Activated T-helper 9 cell treated with anti-CD3 and anti-CD28 coated beads, Interleukin-2, amount 50 U/mL, for 16 hours (primary cell): Measurements from ENCODE around the gene JCAD.
"Not testable (repeated sequence)": the region's sequence is repeated elsewhere in the genome, so short reads cannot be mapped to it uniquely, and the experiment has no call there.

Source experiments
- DNase-seq: peaks from one replicate; pipeline ENCODE4 v3.0.0-alpha.2; 2020; ENCODE audit warnings: low read depth

JCAD gene

GRCh38 chr10:30059209-30060107 lies at the start of gene JCAD:
Gene JCAD (minus strand): TSS chr10:30059586. CDS start chr10:30047812, 11,774 bp downstream.
- peak; percentile 22 for DNase-seq

GRCh38 chr10:30106987-30107386 lies 47.6 kb upstream of the JCAD start:
- no peak for DNase-seq

- no peak for DNase-seq
Observed at GRCh38 chr10:30103595-30104320, 44.4 kb upstream of the JCAD start.

- DNase-seq: not testable (repeated sequence)
Observed at GRCh38 chr10:30099706-30100105, 40.3 kb upstream of the JCAD start.

- no peak for DNase-seq
Observed at GRCh38 chr10:30099101-30099500, 39.7 kb upstream of the JCAD start.

- DNase-seq: no peak
Observed at GRCh38 chr10:30098629-30099028, 39.2 kb upstream of the JCAD start.

GRCh38 chr10:30096564-30096963 lies 37.2 kb upstream of the JCAD start:
- DNase-seq: no peak

- DNase-seq: no peak
Observed at GRCh38 chr10:30095631-30096422, 36.4 kb upstream of the JCAD start.

GRCh38 chr10:30094601-30095000 lies 35.2 kb upstream of the JCAD start:
- no peak for DNase-seq

GRCh38 chr10:30093303-30093950 lies 34.0 kb upstream of the JCAD start:
- no peak for DNase-seq

- no peak for DNase-seq
Observed at GRCh38 chr10:30092151-30092790, 32.9 kb upstream of the JCAD start.

GRCh38 chr10:30091136-30091535 lies 31.8 kb upstream of the JCAD start:
- DNase-seq: no peak

GRCh38 chr10:30088178-30088577 lies 28.8 kb upstream of the JCAD start:
- no peak for DNase-seq

- DNase-seq: no peak
Observed at GRCh38 chr10:30083934-30084333, 24.5 kb upstream of the JCAD start.

GRCh38 chr10:30081182-30081581 lies 21.8 kb upstream of the JCAD start:
- DNase-seq: no peak

GRCh38 chr10:30080161-30080560 lies 20.8 kb upstream of the JCAD start:
- DNase-seq: no peak

- DNase-seq: no peak
Observed at GRCh38 chr10:30079408-30079807, 20.0 kb upstream of the JCAD start.

- DNase-seq: no peak
Observed at GRCh38 chr10:30075481-30075880, 16.1 kb upstream of the JCAD start.

GRCh38 chr10:30074933-30075332 lies 15.5 kb upstream of the JCAD start:
- no peak for DNase-seq

GRCh38 chr10:30074090-30074489 lies 14.7 kb upstream of the JCAD start:
- DNase-seq: no peak

- no peak for DNase-seq
Observed at GRCh38 chr10:30073767-30074060, 14.3 kb upstream of the JCAD start.
